HepG2 (cell line): ENCODE measurements around the gene TTLL11. TPM values are rescaled to one million over a fixed set of nuclear protein-coding genes. Genes with fewer than 3 reads are reported as not detected.

ENCODE experiments used
- ATAC-seq: fragments of 200-7000 bp; cut with Tn5 transposase; 3 replicates; pipeline ENCODE4 v1.9.1; 2020; ENCODE audit warnings: mild to moderate bottlenecking, moderate library complexity
- BruUV-seq: library from RNA; stranded (reverse); fragments of 400-500 nt; replicated peaks from 2 replicates; lab custom pipeline; 2021; lab: Mats Ljungman, UMichigan
- CTCF ChIA-PET: fragments of 300-600 bp; formaldehyde crosslinking; extraction: SDS; loops from one replicate; lab custom pipeline; 2021; ENCODE audit warnings: low total read pairs, inconsistent platforms, low intra/inter-chr PET ratio; lab: Yijun Ruan, JAX
- POLR2A ChIA-PET: fragments of 350-600 bp; sonication (Branson Sonifier 250); formaldehyde crosslinking; loops from one replicate; lab custom pipeline; 2020; ENCODE audit warnings: antibody characterized with exemption, inconsistent platforms; lab: Yijun Ruan, JAX
- DNase-seq: peaks from one replicate; pipeline ENCODE4 v3.0.0-alpha.2; 2015; ENCODE audit warnings: low spot score
- FAIRE-seq: peaks from 3 replicates; lab custom pipeline; 2011; peaks lifted over from hg19 to GRCh38; lab: Jason Lieb, UNC
- H2AFZ ChIP-seq: one replicate; pipeline ENCODE4 v1.6.1; 2011; ENCODE audit warnings: low read length, inconsistent platforms
- H3K27ac ChIP-seq: fragments of 300-600 bp; 3 replicates; pipeline ENCODE4 v1.8.0; 2011; ENCODE audit warnings: mixed run types, mild to moderate bottlenecking, mixed read lengths, low read length, inconsistent platforms; ENCODE audit not compliant: insufficient read depth; ENCODE audit errors: extremely low read length
- H3K27me3 ChIP-seq, 2 experiments: fragments of 200-600 bp in 1 of 2; 2 replicates in 1 of 2; 3 replicates in 1 of 2; pipeline versions ENCODE4 v1.6.0 to v1.8.0; 2011; ENCODE audit warnings: low read length in 2 of 2, mild to moderate bottlenecking in 2 of 2, moderate library complexity in 2 of 2, inconsistent platforms in 1 of 2; ENCODE audit not compliant: insufficient read depth in 2 of 2, control insufficient read depth in 1 of 2
- H3K36me3 ChIP-seq, 2 experiments: fragments of 200-600 bp in 1 of 2; replicated peaks in 1 of 2; 2 replicates in 1 of 2; 3 replicates in 1 of 2; pipeline versions ENCODE4 v1.5.1 to v1.8.0; 2011; ENCODE audit warnings: low read length in 2 of 2, inconsistent platforms in 1 of 2; ENCODE audit not compliant: insufficient read depth in 2 of 2, control insufficient read depth in 1 of 2
- H3K4me1 ChIP-seq: 2 replicates; pipeline ENCODE4 v1.5.1; 2012; ENCODE audit warnings: low read length, inconsistent platforms; ENCODE audit not compliant: insufficient read depth
- H3K4me2 ChIP-seq: 2 replicates; pipeline ENCODE4 v1.6.0; 2011; ENCODE audit warnings: low read depth, low read length, inconsistent platforms
- H3K4me3 ChIP-seq, 3 experiments: fragments of 200-600 bp in 1 of 3; sonication (generic), shearing (Covaris generic) in 1 of 3; replicated peaks in 1 of 3; 2 replicates each; pipeline ENCODE4 v1.5.1; 2011 to 2016; ENCODE audit warnings: low read length in 3 of 3, inconsistent platforms in 2 of 3, low read depth in 2 of 3, mild to moderate bottlenecking in 2 of 3, control low read depth in 1 of 3, mixed read lengths in 1 of 3; ENCODE audit not compliant: insufficient read depth in 1 of 3
- H3K79me2 ChIP-seq: one replicate; pipeline ENCODE4 v1.6.1; 2011; ENCODE audit warnings: low read length, inconsistent platforms; ENCODE audit not compliant: insufficient read depth
- H3K9ac ChIP-seq: 2 replicates; pipeline ENCODE4 v1.6.0; 2011; ENCODE audit warnings: mild to moderate bottlenecking, low read depth, low read length, inconsistent platforms; ENCODE audit not compliant: insufficient read depth
- H3K9me3 ChIP-seq: 2 replicates; pipeline ENCODE4 v1.5.1; 2012; ENCODE audit warnings: mild to moderate bottlenecking, low read length
- H4K20me1 ChIP-seq: 2 replicates; pipeline ENCODE4 v1.6.0; 2011; ENCODE audit warnings: inconsistent platforms, mild to moderate bottlenecking, low read length, moderate library complexity; ENCODE audit not compliant: insufficient read depth
- CHCHD3 ChIP-seq: sonication (generic); formaldehyde crosslinking; IDR thresholded peaks from 2 replicates; pipeline ENCODE4 v1.8.0; 2022; ENCODE audit warnings: mild to moderate bottlenecking, missing genetic modification reagents, moderate library complexity
- IKZF1 ChIP-seq: fragments of 450-650 bp; IDR thresholded peaks from 2 replicates; pipeline ENCODE4 v1.7.1; 2016
- MED8 ChIP-seq: sonication (generic); formaldehyde crosslinking; IDR thresholded peaks from 2 replicates; pipeline ENCODE4 v1.8.1; 2023; ENCODE audit warnings: mild to moderate bottlenecking, missing genetic modification reagents; ENCODE audit not compliant: insufficient replicate concordance
- PLRG1 ChIP-seq: fragments of 450-650 bp; conservative IDR thresholded peaks from 2 replicates; pipeline ENCODE4 v1.6.1; 2016
- PRPF4 ChIP-seq: fragments of 200-400 bp; formaldehyde crosslinking; IDR thresholded peaks from 2 replicates; pipeline ENCODE4 v1.6.1; 2016; ENCODE audit warnings: low read length, low read depth; ENCODE audit not compliant: poor library complexity, severe bottlenecking
- RAD51 ChIP-seq: fragments of 450-650 bp; IDR thresholded peaks from 2 replicates; pipeline ENCODE4 v1.6.1; 2016; ENCODE audit warnings: borderline replicate concordance
- SIX1 ChIP-seq: sonication (generic); formaldehyde crosslinking; IDR thresholded peaks from 2 replicates; pipeline ENCODE4 v1.4.0; 2020; ENCODE audit warnings: missing genetic modification reagents, borderline replicate concordance
- TGIF2 ChIP-seq: IDR thresholded peaks from 2 replicates; pipeline ENCODE4 v1.6.1; 2016; ENCODE audit warnings: control low read depth, missing compliant biosample characterization
- ZFP36L1 ChIP-seq: sonication (generic); formaldehyde crosslinking; IDR thresholded peaks from 2 replicates; pipeline ENCODE4 v1.8.0; 2022; ENCODE audit warnings: mild to moderate bottlenecking, missing genetic modification reagents, moderate library complexity
- ZNF136 ChIP-seq: sonication (generic); formaldehyde crosslinking; IDR thresholded peaks from 2 replicates; pipeline ENCODE4 v1.8.1; 2022; ENCODE audit warnings: low read depth, mild to moderate bottlenecking, moderate library complexity, missing genetic modification reagents
- ZNF17 ChIP-seq: sonication (generic); formaldehyde crosslinking; IDR thresholded peaks from 2 replicates; pipeline ENCODE4 v1.5.0; 2020; ENCODE audit warnings: mild to moderate bottlenecking, missing genetic modification reagents
- ZNF460 ChIP-seq: sonication (generic); formaldehyde crosslinking; IDR thresholded peaks from 2 replicates; pipeline ENCODE4 v1.5.1; 2020; ENCODE audit warnings: missing genetic modification reagents, mild to moderate bottlenecking, borderline replicate concordance
- ZNF670 ChIP-seq: sonication (generic); formaldehyde crosslinking; IDR thresholded peaks from 2 replicates; pipeline ENCODE4 v1.8.0; 2022; ENCODE audit warnings: mild to moderate bottlenecking, missing genetic modification reagents, borderline replicate concordance
- WGBS: methylation state at CpG from one replicate; pipeline ENCODE4 v1.1.6; 2017; ENCODE audit warnings: low lambda C conversion rate; 5-methylcytosine and 5-hydroxymethylcytosine counted together
- in situ Hi-C: cut with HindIII; loops from 2 replicates; pipeline ENCODE4 v1.10.0; 2017; ENCODE audit warnings: low pct_unique_long_range_greater_than_20kb; ENCODE audit not compliant: extremely low pct_ligation_motif_present
- intact Hi-C: fragments of 100-400 bp; cut with micrococcal nuclease; formaldehyde crosslinking; loops from one replicate; pipeline ENCODE4 v1.10.0; 2022; ENCODE audit not compliant: unreplicated experiment
- polyA plus RNA-seq, 8 experiments: library from polyadenylated mRNA; depleted of rRNA in 3 of 8; stranded (reverse) in 7 of 8; unstranded in 1 of 8; fragments of >200 nt; fragmentation: Illumina TruSeq in 4 of 8; extraction: Trizol in 4 of 8; gene quantifications; 2 replicates each; pipeline versions ENCODE4 v1.2.1 to v1.2.3, GENCODE V29; 2011 to 2016; ENCODE audit warnings: low read depth in 4 of 8, missing spikeins in 1 of 8, mixed read lengths in 1 of 8; ENCODE audit not compliant: insufficient read depth in 1 of 8
- total RNA-seq, 5 experiments: library from RNA; depleted of rRNA; stranded (reverse); fragments of >200 nt; fragmentation: Illumina TruSeq; extraction: Trizol; gene quantifications; 2 replicates each; pipeline ENCODE4 v1.2.3, GENCODE V29; 2016; ENCODE audit warnings: low read depth in 1 of 5
- TF ChIP-seq, protein P1 (sequence below): sonication (generic); formaldehyde crosslinking; IDR thresholded peaks from 2 replicates; pipeline ENCODE4 v1.4.0; 2020; ENCODE audit warnings: missing genetic modification reagents
- TF ChIP-seq, protein P2 (sequence below): sonication (generic); formaldehyde crosslinking; IDR thresholded peaks from 2 replicates; pipeline ENCODE4 v1.9.0; 2021; ENCODE audit warnings: missing genetic modification reagents, mild to moderate bottlenecking, borderline replicate concordance

TTLL11 gene
- total and polyA plus RNA-seq, 2 of the 13 experiments (the other 11 are each of a cell fraction or from before 2014, with no cell fraction given): 4.5 to 5.2 TPM

DNA sequence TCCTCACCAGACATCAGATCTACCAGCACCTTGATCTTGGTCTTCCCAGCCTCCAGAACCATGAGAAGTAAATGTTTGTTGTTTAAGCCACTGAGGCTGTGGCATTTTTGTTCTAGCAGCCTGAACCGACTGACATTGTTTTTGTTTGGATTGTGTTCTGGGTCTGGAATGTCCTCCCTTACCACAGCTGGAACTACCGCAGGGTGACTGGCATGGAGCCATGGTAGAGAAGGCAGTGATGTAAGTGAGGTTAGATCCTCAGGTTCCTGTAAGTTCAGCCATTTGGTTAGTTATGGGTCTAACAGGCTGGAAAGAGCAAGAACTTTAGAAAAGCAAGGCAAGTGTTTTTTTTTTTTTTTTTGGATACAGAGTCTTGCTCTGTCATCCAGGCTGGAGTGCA, 232.4 kb downstream of the TTLL11 start:
- Histone ChIP-seq H3K27ac (no peak overlapping the region), H3K4me3 (no peak overlapping the region), H3K4me1 (no peaks in the 10 kb centered on the region), H4K20me1 (no peaks in the 10 kb centered on the region)
- ATAC-seq: no peak
- in situ Hi-C loops: loop anchor here (10.0 kb wide), 2 partner anchors 116 to 316 kb away; no protein-coding TSS in a partner anchor
- TF ChIP-seq ZNF136 (CRISPR knock-in tag) (0 out of 2 replicates have a peak, but pooled peaks have one; percentile 20), CHCHD3 (CRISPR knock-in tag) (no peak)
- TF ChIP-seq, all 625 proteins: peak for 1
- Histone ChIP-seq H3K9ac (no peak overlapping the region), H2AFZ (no peak overlapping the region), H3K4me2 (no peak overlapping the region), H3K36me3 (no peaks in the 10 kb centered on the region), H3K27me3 (peaks cover 0 to 36% of the 10 kb centered on the region in 2 experiments; a peak in 3 of 5 replicates), H3K79me2 (no peaks in the 10 kb centered on the region), H3K9me3 (no peaks in the 10 kb centered on the region)
- intact Hi-C loops: loop anchor here (1.0 to 5.0 kb wide), 6 partner anchors 116 to 314 kb away; no protein-coding TSS in a partner anchor
- no TSS peak for BruUV-seq
- ChIA-PET CTCF (interaction anchor here (0.7 to 1.5 kb wide), 4 partner anchors 116 to 226 kb away, joined by 3 to 7 read pairs (median 4); no protein-coding TSS in a partner anchor), POLR2A (interaction anchor here (1.2 kb wide), 1 partner anchor 116 kb away, joined by 3 read pairs; no protein-coding TSS in a partner anchor)
- DNase-seq (no peak), FAIRE-seq (no peak)
- 52% methylated on average over 2 of the region's 2 CpGs for WGBS

DNA sequence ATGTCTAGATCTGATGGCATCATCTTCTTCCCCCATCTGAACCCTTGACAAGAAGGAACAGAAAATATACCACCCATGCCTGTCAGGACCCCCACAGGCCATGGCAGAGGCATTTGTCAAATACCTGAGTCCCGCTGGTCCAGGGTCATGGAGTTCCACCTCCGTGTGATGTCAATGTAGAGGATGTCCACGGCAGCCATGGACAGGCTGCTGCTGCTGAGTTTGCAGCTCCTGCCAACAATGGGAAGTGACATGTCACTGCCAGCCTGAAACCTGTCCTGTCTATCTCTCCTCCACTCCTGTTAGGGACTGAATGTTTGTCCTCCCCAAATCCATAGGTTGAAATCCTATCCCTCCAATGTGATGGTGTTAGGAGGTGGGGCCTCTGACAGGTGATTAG, 232.9 kb downstream of the TTLL11 start:
- intact Hi-C loops: loop anchor here (2.0 to 5.0 kb wide), 2 partner anchors 223 to 313 kb away; no protein-coding TSS in a partner anchor
- FAIRE-seq: no peak
- TF ChIP-seq PLRG1 (no peak), ZNF17 (no peak), ZNF670 (CRISPR knock-in tag) (no peak), SIX1 (CRISPR knock-in tag) (no peak), ZFP36L1 (CRISPR knock-in tag) (no peak), IKZF1 (no peak), TGIF2 (CRISPR knock-in tag) (no peak), MED8 (CRISPR knock-in tag) (no peak), RAD51 (no peak), ZNF460 (CRISPR knock-in tag) (no peak), PRPF4 (no peak)
- TF ChIP-seq, protein P1, sequence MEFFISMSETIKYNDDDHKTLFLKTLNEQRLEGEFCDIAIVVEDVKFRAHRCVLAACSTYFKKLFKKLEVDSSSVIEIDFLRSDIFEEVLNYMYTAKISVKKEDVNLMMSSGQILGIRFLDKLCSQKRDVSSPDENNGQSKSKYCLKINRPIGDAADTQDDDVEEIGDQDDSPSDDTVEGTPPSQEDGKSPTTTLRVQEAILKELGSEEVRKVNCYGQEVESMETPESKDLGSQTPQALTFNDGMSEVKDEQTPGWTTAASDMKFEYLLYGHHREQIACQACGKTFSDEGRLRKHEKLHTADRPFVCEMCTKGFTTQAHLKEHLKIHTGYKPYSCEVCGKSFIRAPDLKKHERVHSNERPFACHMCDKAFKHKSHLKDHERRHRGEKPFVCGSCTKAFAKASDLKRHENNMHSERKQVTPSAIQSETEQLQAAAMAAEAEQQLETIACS (CRISPR knock-in tag): no peak
- TF ChIP-seq, protein P2, sequence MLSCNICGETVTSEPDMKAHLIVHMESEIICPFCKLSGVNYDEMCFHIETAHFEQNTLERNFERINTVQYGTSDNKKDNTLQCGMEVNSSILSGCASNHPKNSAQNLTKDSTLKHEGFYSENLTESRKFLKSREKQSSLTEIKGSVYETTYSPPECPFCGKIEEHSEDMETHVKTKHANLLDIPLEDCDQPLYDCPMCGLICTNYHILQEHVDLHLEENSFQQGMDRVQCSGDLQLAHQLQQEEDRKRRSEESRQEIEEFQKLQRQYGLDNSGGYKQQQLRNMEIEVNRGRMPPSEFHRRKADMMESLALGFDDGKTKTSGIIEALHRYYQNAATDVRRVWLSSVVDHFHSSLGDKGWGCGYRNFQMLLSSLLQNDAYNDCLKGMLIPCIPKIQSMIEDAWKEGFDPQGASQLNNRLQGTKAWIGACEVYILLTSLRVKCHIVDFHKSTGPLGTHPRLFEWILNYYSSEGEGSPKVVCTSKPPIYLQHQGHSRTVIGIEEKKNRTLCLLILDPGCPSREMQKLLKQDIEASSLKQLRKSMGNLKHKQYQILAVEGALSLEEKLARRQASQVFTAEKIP (CRISPR knock-in tag): no peak

More for the DNA sequence above, 232.9 kb downstream of the TTLL11 start:
- no peak overlapping the region for H3K9ac ChIP-seq
- ATAC-seq (no peak), DNase-seq (no peak)
- ChIA-PET CTCF (interaction anchor here (1.1 to 1.2 kb wide), 2 partner anchors 117 to 173 kb away, joined by 3 to 4 read pairs; no protein-coding TSS in a partner anchor), POLR2A (no interaction called here)
- no peaks in the 10 kb centered on the region for H3K4me1 ChIP-seq
- no TSS peak for BruUV-seq
- no peak overlapping the region for H3K27ac ChIP-seq
- 17% methylated on average over 1 of the region's 3 CpGs for whole genome bisulfite sequencing
- H4K20me1 ChIP-seq: no peaks in the 10 kb centered on the region
- H2AFZ ChIP-seq: no peak overlapping the region
- no peaks in the 10 kb centered on the region for H3K9me3 ChIP-seq
- no peak overlapping the region for H3K4me3 ChIP-seq
- H3K36me3 ChIP-seq: no peaks in the 10 kb centered on the region
- in situ Hi-C loops: loop anchor here (10.0 kb wide), 2 partner anchors 115 to 315 kb away; no protein-coding TSS in a partner anchor
- peaks cover 0 to 36% of the 10 kb centered on the region in 2 experiments; a peak in 3 of 5 replicates for H3K27me3 ChIP-seq
- no peaks in the 10 kb centered on the region for H3K79me2 ChIP-seq
- no peak overlapping the region for H3K4me2 ChIP-seq
